ENCODE results near the gene FAM221A. TPM values are rescaled to one million over a fixed set of nuclear protein-coding genes. Genes with fewer than 3 reads are reported as not detected.
"Not testable (repeated sequence)": the region's sequence is repeated elsewhere in the genome, so short reads cannot be mapped to it uniquely, and the experiment has no call there.

FAM221A gene
- total RNA-seq, 1 donor from 2014 or later: 11.1 TPM

- Mint-ChIP-seq H3K36me3 (ENCODE audit: low read depth) (peaks cover 2% of the 10 kb centered on the region), H3K9me3 (no peaks in the 10 kb centered on the region), H3K4me3 (no peak overlapping the region), H3K27ac (ENCODE audit: unreplicated experiment) (no peak overlapping the region), H3K27me3 (ENCODE audit: low read depth) (no peaks in the 10 kb centered on the region), H3K4me1 (no peaks in the 10 kb centered on the region)
- no peak for TF ChIP-seq CTCF (conservative IDR thresholded peaks at IDR 0.05)
- DNase-seq (ENCODE audit: low read depth, low spot score): no peak
These were observed 34.1 kb downstream of the FAM221A start for GRCh38 chr7:23714150-23714464.

- H3K9me3 Mint-ChIP-seq: no peaks in the 10 kb centered on the region
- no peak for DNase-seq (ENCODE audit: low read depth, low spot score)
- no peak for TF ChIP-seq CTCF (conservative IDR thresholded peaks at IDR 0.05)
- H3K4me3 Mint-ChIP-seq: no peak overlapping the region
- H3K27ac Mint-ChIP-seq (ENCODE audit: unreplicated experiment): no peak overlapping the region
- H3K4me1 Mint-ChIP-seq: no peaks in the 10 kb centered on the region
- H3K27me3 Mint-ChIP-seq (ENCODE audit: low read depth): no peaks in the 10 kb centered on the region
- no peaks in the 10 kb centered on the region for H3K36me3 Mint-ChIP-seq (ENCODE audit: low read depth)
These were observed 34.6 kb downstream of the FAM221A start for GRCh38 chr7:23714579-23714978.

- Mint-ChIP-seq H3K27ac (ENCODE audit: unreplicated experiment) (no peak overlapping the region), H3K27me3 (ENCODE audit: low read depth) (no peaks in the 10 kb centered on the region), H3K36me3 (ENCODE audit: low read depth) (no peaks in the 10 kb centered on the region), H3K4me3 (no peak overlapping the region), H3K4me1 (no peaks in the 10 kb centered on the region), H3K9me3 (no peaks in the 10 kb centered on the region)
- no peak for TF ChIP-seq CTCF (conservative IDR thresholded peaks at IDR 0.05)
- DNase-seq (ENCODE audit: low read depth, low spot score): no peak
These were observed 35.1 kb downstream of the FAM221A start for GRCh38 chr7:23715099-23715498.

- TF ChIP-seq CTCF (conservative IDR thresholded peaks at IDR 0.05): no peak
- Mint-ChIP-seq H3K4me1 (no peaks in the 10 kb centered on the region), H3K9me3 (no peaks in the 10 kb centered on the region), H3K27ac (ENCODE audit: unreplicated experiment) (no peak overlapping the region), H3K4me3 (no peak overlapping the region), H3K27me3 (ENCODE audit: low read depth) (no peaks in the 10 kb centered on the region), H3K36me3 (ENCODE audit: low read depth) (no peaks in the 10 kb centered on the region)
- DNase-seq (ENCODE audit: low read depth, low spot score): no peak
These were observed 37.8 kb downstream of the FAM221A start for GRCh38 chr7:23717788-23718187.

- H3K4me1 Mint-ChIP-seq: no peaks in the 10 kb centered on the region
- H3K27me3 Mint-ChIP-seq (ENCODE audit: low read depth): no peaks in the 10 kb centered on the region
- DNase-seq (ENCODE audit: low read depth, low spot score): no peak
- H3K9me3 Mint-ChIP-seq: no peaks in the 10 kb centered on the region
- H3K27ac Mint-ChIP-seq (ENCODE audit: unreplicated experiment): no peak overlapping the region
- no peak for TF ChIP-seq CTCF (conservative IDR thresholded peaks at IDR 0.05)
- H3K36me3 Mint-ChIP-seq (ENCODE audit: low read depth): no peaks in the 10 kb centered on the region
- no peak overlapping the region for H3K4me3 Mint-ChIP-seq
These were observed 41.5 kb downstream of the FAM221A start for GRCh38 chr7:23721456-23721855.

GRCh38 chr7:23722587-23723216 lies 42.7 kb downstream of the FAM221A start:
- not testable (repeated sequence) for H3K27me3 Mint-ChIP-seq (ENCODE audit: low read depth); H3K36me3 Mint-ChIP-seq (ENCODE audit: low read depth); H3K4me1 Mint-ChIP-seq; DNase-seq (ENCODE audit: low read depth, low spot score); H3K4me3 Mint-ChIP-seq; H3K9me3 Mint-ChIP-seq; H3K27ac Mint-ChIP-seq (ENCODE audit: unreplicated experiment)

- H3K4me3 Mint-ChIP-seq; H3K27ac Mint-ChIP-seq (ENCODE audit: unreplicated experiment); H3K4me1 Mint-ChIP-seq; H3K27me3 Mint-ChIP-seq (ENCODE audit: low read depth); DNase-seq (ENCODE audit: low read depth, low spot score); H3K36me3 Mint-ChIP-seq (ENCODE audit: low read depth); H3K9me3 Mint-ChIP-seq: not testable (repeated sequence)
These were observed 44.1 kb downstream of the FAM221A start for GRCh38 chr7:23724113-23724512.

All from neural crest cell (in vitro differentiated cells).